Stimulated activated CD8-positive, alpha-beta memory T cell treated with anti-CD3 and anti-CD28 coated beads, Interleukin-4, amount 100 ng/mL, for 4 hours (primary cell): ENCODE measurements around the gene EIF3L.

Experiments
- DNase-seq, 2 donors: peaks; one replicate each; pipeline ENCODE4 v3.0.0-alpha.2; 2020; ENCODE audit warnings: low read depth in 2 of 2, low spot score in 1 of 2

The EIF3L gene

GRCh38 chr22:37850801-37851200 is 1.6 kb downstream of the EIF3L start:
- no peak for DNase-seq

GRCh38 chr22:37852418-37852817 is 3.2 kb downstream of the EIF3L start:
- no peak for DNase-seq

- DNase-seq: no peak
Measured at GRCh38 chr22:37854946-37855345, 5.7 kb downstream of the EIF3L start.

GRCh38 chr22:37855462-37855861 is 6.2 kb downstream of the EIF3L start:
- DNase-seq: no peak

- no peak for DNase-seq
Measured at GRCh38 chr22:37860796-37861421, 11.7 kb downstream of the EIF3L start.

- no peak for DNase-seq
Measured at GRCh38 chr22:37862570-37863325, 13.5 kb downstream of the EIF3L start.

GRCh38 chr22:37865510-37865909 is 16.3 kb downstream of the EIF3L start:
- no peak for DNase-seq

GRCh38 chr22:37870273-37870672 is 21.1 kb downstream of the EIF3L start:
- DNase-seq: no peak

- no peak for DNase-seq
Measured at GRCh38 chr22:37880668-37881440, 31.6 kb downstream of the EIF3L start.

GRCh38 chr22:37884420-37884819 is 35.2 kb downstream of the EIF3L start:
- DNase-seq: no peak

GRCh38 chr22:37887584-37888378 is 38.6 kb downstream of the EIF3L start:
- DNase-seq: no peak

GRCh38 chr22:37891926-37892325 is 42.7 kb downstream of the EIF3L start:
- DNase-seq: no peak

GRCh38 chr22:37892566-37893335 is 43.5 kb downstream of the EIF3L start:
- DNase-seq: no peak

GRCh38 chr22:37893583-37893983 is 44.4 kb downstream of the EIF3L start:
- no peak for DNase-seq

GRCh38 chr22:37894939-37895670 is 45.9 kb downstream of the EIF3L start:
- DNase-seq: no peak

- no peak for DNase-seq
Measured at GRCh38 chr22:37896181-37896592, 47.0 kb downstream of the EIF3L start.

GRCh38 chr22:37896939-37897338 is 47.7 kb downstream of the EIF3L start:
- no peak for DNase-seq

GRCh38 chr22:37897807-37898206 is 48.6 kb downstream of the EIF3L start:
- DNase-seq: no peak

- DNase-seq: no peak
Measured at GRCh38 chr22:37898441-37899181, 49.4 kb downstream of the EIF3L start.
